Astrocyte (in vitro differentiated cells and primary cell): ENCODE data around the gene SMOC1. TPM values are rescaled to one million over a fixed set of nuclear protein-coding genes. Genes with fewer than 3 reads are reported as not detected.

Source experiments
- DNase-seq: peaks from one replicate; pipeline ENCODE4 v3.0.0-alpha.2; 2010; ENCODE audit warnings: low read depth
- FAIRE-seq: peaks from 2 replicates; lab custom pipeline; 2011; peaks lifted over from hg19 to GRCh38; lab: Jason Lieb, UNC
- H2AFZ ChIP-seq: 2 replicates; pipeline ENCODE4 v1.6.0; 2012; ENCODE audit warnings: low read depth, low read length, inconsistent platforms
- H3K27ac ChIP-seq: 2 replicates; pipeline ENCODE4 v1.5.1; 2011; ENCODE audit warnings: low read depth, low read length, inconsistent platforms
- H3K27me3 ChIP-seq: 2 replicates; pipeline ENCODE4 v1.6.0; 2011; ENCODE audit warnings: low read length, inconsistent platforms; ENCODE audit not compliant: insufficient read depth
- H3K36me3 ChIP-seq: 2 replicates; pipeline ENCODE4 v1.5.1; 2011; ENCODE audit warnings: low read length, inconsistent platforms; ENCODE audit not compliant: insufficient read depth
- H3K4me1 ChIP-seq: 2 replicates; pipeline ENCODE4 v1.5.1; 2011; ENCODE audit warnings: low read length, inconsistent platforms; ENCODE audit not compliant: insufficient read depth
- H3K4me2 ChIP-seq: 2 replicates; pipeline ENCODE4 v1.6.0; 2012; ENCODE audit warnings: low read length, inconsistent platforms
- H3K4me3 ChIP-seq: 2 replicates; pipeline ENCODE4 v1.5.1; 2011; ENCODE audit warnings: low read depth, mild to moderate bottlenecking, low read length, inconsistent platforms; ENCODE audit not compliant: insufficient read depth
- H3K79me2 ChIP-seq: 2 replicates; pipeline ENCODE4 v1.6.0; 2012; ENCODE audit warnings: mild to moderate bottlenecking, low read length, inconsistent platforms; ENCODE audit not compliant: insufficient read depth
- H3K9ac ChIP-seq: 2 replicates; pipeline ENCODE4 v1.6.0; 2012; ENCODE audit warnings: mild to moderate bottlenecking, low read length, inconsistent platforms
- H3K9me3 ChIP-seq: 2 replicates; pipeline ENCODE4 v1.5.1; 2012; ENCODE audit warnings: low read depth, mild to moderate bottlenecking, low read length, inconsistent platforms; ENCODE audit not compliant: insufficient read depth
- H4K20me1 ChIP-seq: 2 replicates; pipeline ENCODE4 v1.6.0; 2012; ENCODE audit warnings: low read length, inconsistent platforms; ENCODE audit not compliant: insufficient read depth
- H3K27ac Mint-ChIP-seq: one replicate; pipeline ENCODE4 v1.8.0; 2021; ENCODE audit warnings: mild to moderate bottlenecking, mixed read lengths; ENCODE audit not compliant: unreplicated experiment
- H3K27me3 Mint-ChIP-seq: one replicate; pipeline ENCODE4 v1.8.0; 2021; ENCODE audit warnings: low read depth, mixed read lengths; ENCODE audit not compliant: unreplicated experiment
- H3K36me3 Mint-ChIP-seq: one replicate; pipeline ENCODE4 v1.8.0; 2021; ENCODE audit warnings: low read depth, mixed read lengths; ENCODE audit not compliant: unreplicated experiment
- H3K4me1 Mint-ChIP-seq: one replicate; pipeline ENCODE4 v1.8.0; 2021; ENCODE audit warnings: low read depth, mixed read lengths; ENCODE audit not compliant: unreplicated experiment
- H3K4me3 Mint-ChIP-seq: one replicate; pipeline ENCODE4 v1.8.0; 2021; ENCODE audit warnings: mild to moderate bottlenecking, moderate library complexity, mixed read lengths; ENCODE audit not compliant: unreplicated experiment
- H3K9me3 Mint-ChIP-seq: one replicate; pipeline ENCODE4 v1.8.0; 2021; ENCODE audit warnings: mild to moderate bottlenecking, mixed read lengths; ENCODE audit not compliant: unreplicated experiment
- CTCF ChIP-seq: IDR thresholded peaks from 2 replicates; pipeline ENCODE4 v1.5.1; 2011; ENCODE audit warnings: low read depth, mild to moderate bottlenecking, inconsistent platforms, low read length, moderate library complexity; ENCODE audit not compliant: insufficient read depth
- EZH2 ChIP-seq: IDR thresholded peaks from 2 replicates; pipeline ENCODE4 v1.6.1; 2012; ENCODE audit warnings: mild to moderate bottlenecking, low read length, inconsistent platforms; ENCODE audit not compliant: insufficient read depth
- total RNA-seq: library from RNA; stranded (reverse); gene quantifications from 2 replicates; pipeline ENCODE4 v1.2.1, GENCODE V29; 2021

SMOC1 gene
- total RNA-seq, 1 donor from 2014 or later: 0.16 TPM

- no peaks in the 10 kb centered on the region for H3K4me1 ChIP-seq
- H3K36me3 Mint-ChIP-seq: no peaks in the 10 kb centered on the region
Measured at GRCh38 chr14:69959136-69959535, 79.9 kb downstream of the SMOC1 start.

GRCh38 chr14:69960296-69960695 lies 81.1 kb downstream of the SMOC1 start:
- H3K4me1 Mint-ChIP-seq: no peaks in the 10 kb centered on the region
- H3K79me2 ChIP-seq: no peaks in the 10 kb centered on the region
- no peak overlapping the region for H3K4me2 ChIP-seq
- H3K36me3 ChIP-seq: no peaks in the 10 kb centered on the region
- no peaks in the 10 kb centered on the region for H3K27me3 ChIP-seq
- FAIRE-seq (no peak), DNase-seq (no peak)
- no peak for TF ChIP-seq EZH2
- TF ChIP-seq CTCF: no peak
- no peaks in the 10 kb centered on the region for H3K9me3 ChIP-seq
- H3K36me3 Mint-ChIP-seq: no peaks in the 10 kb centered on the region
- H3K27me3 Mint-ChIP-seq: peaks cover 7% of the 10 kb centered on the region
- H3K4me3 ChIP-seq: no peak overlapping the region
- H3K4me3 Mint-ChIP-seq: no peak overlapping the region
- H3K4me1 ChIP-seq: no peaks in the 10 kb centered on the region
- no peak overlapping the region for H2AFZ ChIP-seq
- H4K20me1 ChIP-seq: no peaks in the 10 kb centered on the region
- no peak overlapping the region for H3K9ac ChIP-seq
- no peak overlapping the region for H3K27ac ChIP-seq
- H3K9me3 Mint-ChIP-seq: no peaks in the 10 kb centered on the region
- H3K27ac Mint-ChIP-seq: no peak overlapping the region

More at GRCh38 chr14:69959136-69959535, 79.9 kb downstream of the SMOC1 start:
- Histone ChIP-seq H3K79me2 (no peaks in the 10 kb centered on the region), H3K36me3 (no peaks in the 10 kb centered on the region), H4K20me1 (no peaks in the 10 kb centered on the region), H3K4me3 (no peak overlapping the region), H3K9me3 (no peaks in the 10 kb centered on the region), H3K27ac (no peak overlapping the region), H3K9ac (no peak overlapping the region), H3K4me2 (no peak overlapping the region), H2AFZ (no peak overlapping the region), H3K27me3 (no peaks in the 10 kb centered on the region)
- Mint-ChIP-seq H3K27me3 (peaks cover 12% of the 10 kb centered on the region), H3K4me1 (no peaks in the 10 kb centered on the region), H3K4me3 (no peak overlapping the region), H3K9me3 (no peaks in the 10 kb centered on the region), H3K27ac (no peak overlapping the region)
- DNase-seq (no peak), FAIRE-seq (no peak)
- TF ChIP-seq EZH2 (no peak), CTCF (no peak)

GRCh38 chr14:69963966-69964365 lies 84.8 kb downstream of the SMOC1 start:
- Histone ChIP-seq H3K27me3 (no peaks in the 10 kb centered on the region), H3K79me2 (no peaks in the 10 kb centered on the region), H3K27ac (no peak overlapping the region), H3K4me2 (no peak overlapping the region), H3K4me1 (no peaks in the 10 kb centered on the region), H4K20me1 (no peaks in the 10 kb centered on the region), H3K36me3 (no peaks in the 10 kb centered on the region), H2AFZ (no peak overlapping the region), H3K9ac (no peak overlapping the region), H3K4me3 (no peak overlapping the region), H3K9me3 (no peaks in the 10 kb centered on the region)
- FAIRE-seq: no peak
- no peak for DNase-seq
- Mint-ChIP-seq H3K27ac (no peak overlapping the region), H3K9me3 (peaks cover 2% of the 10 kb centered on the region), H3K4me3 (no peak overlapping the region), H3K4me1 (no peaks in the 10 kb centered on the region), H3K27me3 (peaks cover 5% of the 10 kb centered on the region), H3K36me3 (no peaks in the 10 kb centered on the region)
- TF ChIP-seq EZH2 (no peak), CTCF (no peak)
